Fibroblast of lung (primary cell): ENCODE data around the gene DLGAP1.

Source experiments
- EZH2 ChIP-seq: IDR thresholded peaks from 2 replicates; pipeline ENCODE4 v1.5.1; 2012; ENCODE audit warnings: low read length, control low read depth, mild to moderate bottlenecking; ENCODE audit errors: missing control alignments
- TF ChIP-seq, protein P1 (sequence below), 2 donors: IDR thresholded peaks in 1 of 2; conservative IDR thresholded peaks in 1 of 2; 1 replicate in 1 of 2; 2 replicates in 1 of 2; pipeline ENCODE4 v1.5.1; 2011 to 2012; ENCODE audit warnings: low read length in 2 of 2, control low read depth in 1 of 2, inconsistent platforms in 1 of 2, low read depth in 1 of 2, mild to moderate bottlenecking in 1 of 2

DNA sequence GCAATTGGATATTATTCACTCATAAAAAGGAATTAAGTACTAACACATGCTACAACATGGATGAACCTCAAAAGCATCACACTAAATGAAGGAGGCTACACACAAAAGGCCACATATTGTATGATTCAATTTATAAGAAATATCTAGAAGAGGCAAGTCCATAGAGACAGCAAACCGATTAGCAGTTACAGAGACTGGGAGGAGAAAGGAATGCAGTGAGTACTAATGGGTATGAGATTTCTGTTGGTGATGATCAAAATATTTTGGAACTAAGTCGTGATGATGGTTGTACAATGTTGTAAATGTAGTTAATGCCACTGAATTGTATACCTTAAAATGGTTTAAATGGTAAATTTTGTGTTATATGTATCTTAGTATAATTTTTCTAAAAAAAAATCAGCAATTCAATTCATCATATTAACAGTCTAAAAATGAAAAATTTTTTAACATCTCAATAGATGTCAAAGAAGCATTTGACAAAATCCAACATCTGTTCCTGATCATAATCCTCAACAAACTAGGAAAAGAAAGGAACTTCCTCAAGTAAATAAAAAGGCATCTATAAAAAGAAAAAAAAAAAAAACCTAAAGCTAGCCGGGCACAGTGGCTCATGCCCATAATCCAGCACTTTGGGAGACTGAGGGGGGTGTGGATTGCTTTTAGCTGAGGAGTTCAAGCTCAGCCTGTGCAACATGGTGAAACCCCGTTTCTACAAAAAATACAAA is 907.1 kb downstream of the DLGAP1 start:
- TF ChIP-seq, protein P1, sequence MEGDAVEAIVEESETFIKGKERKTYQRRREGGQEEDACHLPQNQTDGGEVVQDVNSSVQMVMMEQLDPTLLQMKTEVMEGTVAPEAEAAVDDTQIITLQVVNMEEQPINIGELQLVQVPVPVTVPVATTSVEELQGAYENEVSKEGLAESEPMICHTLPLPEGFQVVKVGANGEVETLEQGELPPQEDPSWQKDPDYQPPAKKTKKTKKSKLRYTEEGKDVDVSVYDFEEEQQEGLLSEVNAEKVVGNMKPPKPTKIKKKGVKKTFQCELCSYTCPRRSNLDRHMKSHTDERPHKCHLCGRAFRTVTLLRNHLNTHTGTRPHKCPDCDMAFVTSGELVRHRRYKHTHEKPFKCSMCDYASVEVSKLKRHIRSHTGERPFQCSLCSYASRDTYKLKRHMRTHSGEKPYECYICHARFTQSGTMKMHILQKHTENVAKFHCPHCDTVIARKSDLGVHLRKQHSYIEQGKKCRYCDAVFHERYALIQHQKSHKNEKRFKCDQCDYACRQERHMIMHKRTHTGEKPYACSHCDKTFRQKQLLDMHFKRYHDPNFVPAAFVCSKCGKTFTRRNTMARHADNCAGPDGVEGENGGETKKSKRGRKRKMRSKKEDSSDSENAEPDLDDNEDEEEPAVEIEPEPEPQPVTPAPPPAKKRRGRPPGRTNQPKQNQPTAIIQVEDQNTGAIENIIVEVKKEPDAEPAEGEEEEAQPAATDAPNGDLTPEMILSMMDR (conservative IDR thresholded peaks at IDR 0.05 in 1 of 2, IDR thresholded peaks at IDR 0.05 in 1 of 2; ENCODE audit: low read depth in 1 of 2, low read length in 2 of 2), result no peak
- no peak for TF ChIP-seq EZH2
